Esophagus muscularis mucosa (tissue), 4 donors: ENCODE results near the gene SH3RF3.
A peak's percentile ranks its signal among the peaks of the same experiment; 100 is the strongest.

ENCODE experiments used
- EP300 ChIP-seq: sonication (generic); formaldehyde crosslinking; IDR thresholded peaks from one replicate; pipeline ENCODE4 v1.6.1; 2017; ENCODE audit warnings: antibody characterized with exemption
- POLR2A ChIP-seq: fragments of 450-650 bp; IDR thresholded peaks from one replicate; pipeline ENCODE4 v1.6.1; 2017; ENCODE audit warnings: antibody characterized with exemption, moderate library complexity, mild to moderate bottlenecking, low read depth
- POLR2AphosphoS5 ChIP-seq, 2 donors: sonication (generic); formaldehyde crosslinking; IDR thresholded peaks; one replicate each; pipeline ENCODE4 v1.6.1; 2017; ENCODE audit warnings: antibody characterized with exemption in 2 of 2
- TF ChIP-seq, protein P1 (sequence below), 3 experiments: fragments of 200-600 bp in 2 of 3; fragments of 450-650 bp in 1 of 3; sonication (generic) in 2 of 3; IDR thresholded peaks; one replicate each; pipeline ENCODE4 v1.5.1; 2017 to 2019; ENCODE audit warnings: antibody characterized with exemption in 3 of 3, mild to moderate bottlenecking in 2 of 3, moderate library complexity in 1 of 3

DNA sequence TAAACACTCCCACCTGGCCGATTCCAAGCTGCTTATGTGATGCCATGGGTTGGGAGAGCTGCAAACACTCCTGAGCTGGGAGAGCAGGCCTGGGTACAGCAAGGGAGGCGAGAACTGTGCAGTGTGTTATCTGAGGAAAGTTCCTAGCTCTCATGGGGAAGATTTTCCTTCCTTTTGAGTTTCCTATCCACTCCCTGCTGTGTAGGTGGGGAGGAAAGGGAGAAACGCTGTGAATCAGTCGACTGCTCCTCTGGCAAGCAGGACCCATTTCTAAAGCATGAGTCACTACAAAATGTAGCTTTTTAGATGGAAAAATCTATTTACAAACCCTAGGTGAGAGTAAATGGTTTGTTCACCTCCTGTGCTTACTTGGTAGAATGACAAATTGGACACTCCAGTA is 80.4 kb downstream of the SH3RF3 start:
- TF ChIP-seq, protein P1, sequence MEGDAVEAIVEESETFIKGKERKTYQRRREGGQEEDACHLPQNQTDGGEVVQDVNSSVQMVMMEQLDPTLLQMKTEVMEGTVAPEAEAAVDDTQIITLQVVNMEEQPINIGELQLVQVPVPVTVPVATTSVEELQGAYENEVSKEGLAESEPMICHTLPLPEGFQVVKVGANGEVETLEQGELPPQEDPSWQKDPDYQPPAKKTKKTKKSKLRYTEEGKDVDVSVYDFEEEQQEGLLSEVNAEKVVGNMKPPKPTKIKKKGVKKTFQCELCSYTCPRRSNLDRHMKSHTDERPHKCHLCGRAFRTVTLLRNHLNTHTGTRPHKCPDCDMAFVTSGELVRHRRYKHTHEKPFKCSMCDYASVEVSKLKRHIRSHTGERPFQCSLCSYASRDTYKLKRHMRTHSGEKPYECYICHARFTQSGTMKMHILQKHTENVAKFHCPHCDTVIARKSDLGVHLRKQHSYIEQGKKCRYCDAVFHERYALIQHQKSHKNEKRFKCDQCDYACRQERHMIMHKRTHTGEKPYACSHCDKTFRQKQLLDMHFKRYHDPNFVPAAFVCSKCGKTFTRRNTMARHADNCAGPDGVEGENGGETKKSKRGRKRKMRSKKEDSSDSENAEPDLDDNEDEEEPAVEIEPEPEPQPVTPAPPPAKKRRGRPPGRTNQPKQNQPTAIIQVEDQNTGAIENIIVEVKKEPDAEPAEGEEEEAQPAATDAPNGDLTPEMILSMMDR (IDR thresholded peaks at IDR 0.05): no peak
- no peak for TF ChIP-seq POLR2A
- TF ChIP-seq EP300: no peak
- peak in 1 of 2 donors; percentile 21 for TF ChIP-seq POLR2AphosphoS5 (IDR thresholded peaks at IDR 0.05)
